HG02798 (cell line): Measurements from ENCODE around the gene PRRT1B.

Source experiments
- ATAC-seq: cut with Tn5 transposase; IDR thresholded peaks from one replicate; pipeline ENCODE4 v1.9.1; 2021; ENCODE audit warnings: mild to moderate bottlenecking; ENCODE audit not compliant: unreplicated experiment, poor library complexity

The PRRT1B gene

DNA sequence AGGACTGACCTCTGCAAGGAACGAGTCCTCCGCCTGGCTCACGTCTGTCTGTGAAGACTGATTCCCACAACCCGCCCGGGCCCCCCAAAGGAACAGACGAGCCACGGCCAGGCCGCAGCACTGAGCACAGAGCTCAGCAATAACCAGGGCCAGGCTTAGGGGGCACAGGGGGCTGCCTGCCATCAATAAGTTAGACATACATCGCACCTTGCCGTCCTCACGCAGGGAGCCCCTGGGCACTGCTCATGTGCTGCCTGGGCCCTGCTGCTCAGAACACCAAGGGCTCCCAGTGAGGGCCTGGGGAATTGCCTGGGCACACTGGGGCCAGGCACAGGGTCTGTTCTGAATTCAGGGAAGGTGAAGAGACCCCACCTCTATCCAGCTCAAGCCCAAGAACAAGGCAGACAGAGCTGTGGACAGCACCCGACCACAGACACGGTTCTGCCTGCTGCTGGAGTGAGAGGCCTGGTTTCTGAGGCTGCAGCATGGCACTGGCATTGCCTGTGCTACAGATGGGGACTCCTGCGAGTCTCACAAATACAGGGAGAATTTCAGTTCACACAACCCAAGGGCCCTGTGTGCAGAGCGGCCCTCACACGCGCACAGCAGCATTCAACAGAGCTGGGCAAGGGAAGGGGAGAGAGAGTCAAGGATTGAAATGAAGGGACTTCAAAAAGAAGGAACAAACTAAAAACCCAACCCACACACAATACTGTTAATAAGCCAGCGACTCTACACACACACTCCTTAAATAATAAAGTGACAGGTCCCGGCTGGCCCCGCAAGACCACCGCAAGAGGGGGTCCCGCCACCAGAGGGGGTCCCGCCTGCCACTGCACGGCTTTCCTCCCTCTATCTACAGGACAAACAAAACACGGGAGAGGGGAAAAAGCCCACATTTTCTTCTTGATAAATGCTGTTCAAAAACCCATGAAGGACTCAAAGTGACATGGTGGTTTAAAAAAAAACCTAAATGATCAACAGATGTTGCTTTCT, 32.0 kb downstream of the PRRT1B start:
- no peak for ATAC-seq

DNA sequence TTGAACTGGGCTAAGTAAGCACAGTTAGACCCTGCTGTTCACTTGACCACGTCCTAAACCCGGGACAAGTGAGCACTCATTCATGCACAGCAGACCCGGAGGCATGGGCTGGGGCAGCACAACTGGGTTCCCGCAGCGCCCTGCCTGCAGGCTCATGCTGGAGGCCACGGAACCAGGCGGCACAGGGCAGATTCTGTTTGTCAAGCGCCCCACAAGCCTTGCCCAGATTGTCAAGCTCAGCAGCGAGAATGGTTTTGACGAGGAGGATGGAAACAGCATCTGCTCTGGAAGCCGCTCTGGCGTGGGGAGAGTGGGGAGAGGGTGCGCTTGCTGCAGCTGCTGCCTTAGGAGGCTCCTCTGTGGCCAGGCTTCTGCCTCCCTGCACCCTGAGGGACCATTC, 32.7 kb downstream of the PRRT1B start:
- ATAC-seq: no peak

DNA sequence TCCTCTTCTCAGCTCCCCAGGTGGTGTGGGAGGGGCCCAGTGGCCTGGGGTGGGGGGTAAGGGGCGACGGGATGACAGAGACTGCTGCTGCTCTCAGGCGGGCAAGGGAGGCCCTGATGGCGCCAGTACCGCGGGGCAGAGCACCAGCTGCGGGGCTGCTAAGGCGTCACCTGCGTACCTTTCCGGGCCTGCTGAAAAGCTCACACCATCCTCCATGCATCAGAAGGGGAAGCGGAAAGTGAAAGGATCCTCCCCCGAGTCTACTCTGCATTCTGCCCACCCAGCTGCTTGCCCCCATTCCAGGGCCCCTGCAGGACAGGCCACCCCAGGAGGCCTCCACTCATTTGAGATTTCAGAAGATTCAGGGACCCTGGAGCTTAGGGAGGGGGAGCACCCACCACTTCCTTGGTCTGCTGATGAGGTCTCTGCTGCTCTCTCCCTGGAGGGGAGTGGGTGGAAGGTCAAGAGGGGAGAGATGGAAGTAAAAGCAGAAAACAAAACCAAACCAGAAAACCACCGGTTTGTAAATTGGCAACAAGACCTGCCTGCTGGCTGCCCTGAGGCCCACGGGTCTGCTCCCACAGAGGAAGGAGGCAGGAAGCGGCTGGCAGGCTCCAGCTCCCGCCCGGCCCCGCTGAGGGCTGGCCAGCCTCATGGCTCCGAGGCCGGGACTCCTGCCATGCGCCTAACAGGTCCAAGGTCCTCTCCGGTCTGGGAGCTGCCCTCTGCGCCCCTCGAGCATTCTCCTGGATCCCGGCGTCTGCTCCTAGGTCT, 33.6 kb downstream of the PRRT1B start:
- peak; percentile 45 for ATAC-seq

DNA sequence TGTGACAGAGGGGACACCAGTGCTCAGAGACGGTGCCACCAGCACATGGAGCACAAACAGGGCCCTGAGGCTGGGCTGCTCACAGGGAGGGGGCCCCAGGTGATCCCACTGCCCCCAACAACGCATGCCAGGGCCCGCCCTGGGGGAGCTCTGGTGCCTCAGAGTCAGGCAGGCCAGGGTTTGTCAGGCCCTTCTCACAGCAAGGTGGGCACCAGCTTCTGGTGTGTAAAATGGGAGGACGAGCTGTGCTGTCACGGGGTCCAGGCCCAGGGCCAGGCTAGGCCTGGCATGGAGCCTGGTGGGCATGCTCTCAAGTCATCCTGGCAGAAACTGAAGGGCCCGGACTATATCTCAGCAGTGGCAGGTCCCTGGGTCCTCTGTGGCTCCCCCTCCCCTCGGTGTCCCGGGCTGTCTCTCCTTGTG, 34.5 kb downstream of the PRRT1B start:
- no peak for ATAC-seq

DNA sequence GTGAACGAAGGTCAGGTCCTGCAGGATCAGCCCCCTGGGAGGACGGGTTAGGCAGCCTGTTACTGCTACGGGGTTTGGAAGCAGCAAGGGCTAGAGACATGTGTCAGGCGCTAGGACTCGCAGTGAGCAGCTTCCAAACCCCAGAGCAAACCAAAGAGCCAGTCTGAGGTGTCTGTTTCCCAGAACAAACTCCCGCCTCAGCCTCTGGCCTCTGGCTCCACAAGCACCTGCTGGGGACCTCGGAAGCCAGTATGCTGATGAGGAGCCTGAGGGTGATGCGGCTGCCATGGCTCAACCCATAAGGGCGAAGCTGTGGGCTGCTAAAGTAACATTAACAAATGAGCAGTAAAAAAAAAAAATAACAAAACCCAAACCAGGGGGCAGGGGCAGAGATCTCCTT, 35.0 kb downstream of the PRRT1B start:
- no peak for ATAC-seq

DNA sequence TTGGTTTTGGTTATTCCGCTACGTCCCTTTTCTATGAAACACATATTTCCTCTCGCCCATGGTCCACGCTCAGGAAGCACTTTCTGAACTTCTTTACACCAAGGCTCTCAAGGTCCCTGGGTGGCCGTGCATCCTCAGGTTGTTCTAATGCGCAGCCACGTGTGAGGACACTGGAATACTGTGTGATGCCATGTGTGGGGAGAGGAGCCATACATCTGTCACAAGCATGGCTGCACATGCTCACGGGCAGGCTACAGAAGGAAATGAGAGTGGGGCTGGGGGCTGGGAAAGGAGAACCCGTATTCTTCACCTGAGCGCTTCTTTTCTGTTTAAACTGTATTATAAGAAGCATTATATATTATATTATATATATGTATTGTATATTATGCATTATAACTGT, 36.7 kb downstream of the PRRT1B start:
- ATAC-seq: no peak

DNA sequence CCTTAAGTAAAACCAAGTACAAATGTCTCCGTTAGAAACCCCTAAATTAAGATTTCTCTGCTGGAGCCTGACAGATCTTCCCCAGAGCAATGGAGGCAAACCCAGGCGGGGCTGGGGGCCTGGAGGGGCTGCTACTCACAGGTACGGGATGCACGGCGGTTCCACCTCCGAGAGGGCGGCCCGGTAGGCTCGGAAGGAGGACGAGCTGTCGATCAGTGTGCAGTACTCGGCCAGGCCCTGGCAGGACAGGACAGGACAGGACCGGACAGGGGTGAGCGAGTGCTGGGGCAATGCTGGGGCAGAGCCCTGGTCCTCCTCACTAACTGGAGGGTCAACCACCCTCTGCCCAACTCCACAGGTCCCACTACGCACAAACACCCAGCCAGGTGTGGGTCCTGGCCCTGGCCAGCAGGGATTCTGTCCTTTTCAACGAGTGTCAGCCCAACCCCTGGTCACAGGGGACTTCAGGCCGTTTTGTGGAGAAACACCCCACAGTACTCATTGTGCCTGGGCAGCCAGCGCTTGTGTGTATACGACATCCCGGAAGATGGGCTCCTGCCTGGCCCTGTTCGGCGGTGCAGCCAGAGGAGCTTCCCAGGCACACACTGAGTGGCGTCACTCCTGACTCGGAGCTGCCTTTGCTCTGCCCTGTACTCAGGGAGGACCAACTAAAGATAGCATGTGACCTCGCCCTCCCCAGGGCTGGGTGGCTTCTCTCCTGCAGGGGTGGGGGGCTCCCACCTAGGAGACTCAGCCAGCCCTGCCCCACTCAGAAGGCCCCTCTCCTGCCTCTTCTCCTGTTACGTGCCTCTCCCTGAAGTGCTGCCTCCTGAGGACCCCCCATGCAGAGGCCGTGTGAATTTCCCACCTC, 37.4 kb downstream of the PRRT1B start:
- no peak for ATAC-seq

DNA sequence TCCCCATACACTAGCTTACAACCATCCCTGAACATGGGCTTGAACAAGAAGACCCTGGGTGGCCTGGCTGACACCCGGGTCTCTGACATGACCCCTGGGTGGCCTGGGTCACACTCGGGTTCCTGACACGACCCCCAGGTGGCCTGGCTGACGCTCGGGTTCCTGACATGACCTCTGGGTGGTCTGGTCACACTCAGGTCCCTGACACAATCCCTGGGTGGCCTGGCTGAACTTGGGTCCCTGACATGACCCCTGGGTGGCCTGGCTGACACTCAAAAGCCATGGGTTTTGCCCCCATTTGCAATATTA, 38.0 kb downstream of the PRRT1B start:
- ATAC-seq: no peak

DNA sequence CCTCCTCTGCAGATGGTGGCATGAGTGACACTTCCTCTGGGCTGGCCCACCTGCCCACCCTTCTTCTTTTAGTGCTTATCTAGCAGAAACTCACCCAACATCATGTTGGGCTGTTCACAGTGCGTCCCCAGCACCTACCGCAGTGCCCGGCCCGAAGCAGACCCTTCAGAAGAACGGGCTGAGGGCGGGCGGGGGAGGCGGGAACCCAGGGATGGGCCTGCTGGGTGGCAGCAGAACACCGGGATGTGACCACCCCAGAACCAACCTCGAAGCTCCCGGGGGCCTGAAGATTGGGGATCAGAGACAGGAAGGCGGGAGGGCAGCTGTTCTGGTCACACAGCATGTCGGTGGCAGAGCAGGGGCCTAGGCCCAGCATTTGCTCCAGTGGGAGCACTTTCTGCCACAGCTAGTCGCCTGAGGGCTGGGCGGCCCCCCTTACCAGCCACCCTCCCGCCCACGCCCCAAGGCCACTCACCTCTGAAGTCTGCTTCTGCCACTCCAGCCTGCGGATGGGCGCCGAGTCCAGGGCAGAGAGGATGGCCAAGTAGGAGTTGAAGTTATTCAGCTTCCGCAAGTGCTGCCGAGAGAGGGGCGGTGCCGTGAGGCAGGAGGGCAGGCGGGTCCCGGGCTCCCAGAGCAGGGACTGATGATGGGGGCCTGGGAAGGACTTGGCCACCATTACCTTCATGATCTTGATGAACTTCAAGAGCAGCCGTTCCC, 38.7 kb downstream of the PRRT1B start:
- ATAC-seq: no peak

DNA sequence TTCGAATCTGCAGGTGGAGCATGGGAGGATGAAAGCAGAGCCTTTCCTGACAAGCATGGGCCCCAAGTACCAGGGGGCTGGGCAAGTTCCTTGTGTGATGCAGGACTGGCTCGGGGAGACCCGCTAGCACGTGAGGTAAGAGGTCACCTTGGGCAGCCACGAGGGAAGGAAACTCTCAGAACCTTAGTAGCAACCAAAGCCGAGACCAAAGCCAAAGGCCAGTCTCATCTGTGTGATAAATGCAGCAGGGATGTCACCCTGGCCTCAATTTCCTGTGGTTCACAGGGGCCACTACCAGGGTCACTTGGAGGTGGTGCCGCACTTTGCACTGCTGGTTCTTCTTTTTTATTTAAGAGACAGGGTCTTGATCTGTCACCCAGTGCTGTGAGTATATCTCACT, 39.5 kb downstream of the PRRT1B start:
- ATAC-seq: no peak

DNA sequence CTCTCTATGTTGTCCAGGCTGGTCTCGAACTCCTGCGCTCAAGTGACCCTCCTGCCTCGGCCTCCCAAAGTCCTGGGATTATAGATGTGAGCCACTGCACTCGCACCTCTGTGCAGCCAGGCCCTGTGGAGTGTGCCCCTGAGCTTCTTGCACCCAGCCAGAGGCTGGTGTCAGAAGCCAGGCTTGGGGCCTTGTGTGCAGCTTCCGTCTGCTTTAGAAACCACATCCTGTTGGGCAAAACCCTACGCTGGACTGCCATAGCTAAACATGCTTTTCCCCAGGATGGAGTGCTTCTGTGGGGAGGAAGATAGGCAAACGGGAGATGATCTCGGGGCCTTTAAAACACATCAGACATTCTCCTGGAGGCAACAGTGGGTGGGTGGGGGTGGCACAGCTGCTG, 40.1 kb downstream of the PRRT1B start:
- no peak for ATAC-seq

DNA sequence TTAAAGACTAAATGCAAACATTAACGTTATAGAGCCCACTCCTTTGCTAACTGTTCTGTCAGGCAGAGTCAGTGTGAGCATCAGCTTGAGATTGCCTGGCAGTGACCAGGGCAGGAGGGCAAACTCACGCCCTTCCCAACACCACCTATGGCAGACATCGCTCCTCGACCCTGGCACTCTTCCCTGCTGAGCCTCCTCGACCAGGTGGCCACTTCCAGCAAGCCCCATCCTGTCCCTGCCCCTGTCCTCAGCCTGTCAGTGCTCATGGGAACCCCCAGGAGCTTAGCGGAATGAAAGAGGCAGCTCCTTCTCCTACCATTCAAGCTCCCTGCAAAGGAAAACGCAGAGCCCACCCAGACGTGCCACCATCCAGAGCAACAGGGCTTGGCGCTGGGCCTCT, 42.0 kb downstream of the PRRT1B start:
- ATAC-seq: no peak

DNA sequence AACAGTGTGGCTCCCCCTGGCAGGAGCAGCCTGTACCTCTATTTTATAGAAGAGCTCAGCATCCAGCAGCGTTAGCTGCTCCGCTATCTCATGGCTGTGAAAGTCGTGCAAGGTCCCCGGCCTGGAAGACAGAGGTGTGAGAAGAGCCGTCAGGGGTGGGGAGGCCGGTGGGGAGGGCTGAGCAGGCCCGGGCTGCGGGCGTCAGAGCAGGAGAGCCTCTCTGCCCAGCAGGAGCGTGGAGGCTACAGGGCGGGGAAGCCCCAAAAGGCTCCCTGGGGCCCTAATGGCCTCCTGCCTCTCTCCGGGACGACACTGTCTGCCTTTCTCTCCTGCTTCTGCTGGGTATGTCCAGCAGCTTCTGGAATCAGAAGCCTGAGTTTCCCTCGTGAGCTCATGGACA, 42.6 kb downstream of the PRRT1B start:
- no peak for ATAC-seq

DNA sequence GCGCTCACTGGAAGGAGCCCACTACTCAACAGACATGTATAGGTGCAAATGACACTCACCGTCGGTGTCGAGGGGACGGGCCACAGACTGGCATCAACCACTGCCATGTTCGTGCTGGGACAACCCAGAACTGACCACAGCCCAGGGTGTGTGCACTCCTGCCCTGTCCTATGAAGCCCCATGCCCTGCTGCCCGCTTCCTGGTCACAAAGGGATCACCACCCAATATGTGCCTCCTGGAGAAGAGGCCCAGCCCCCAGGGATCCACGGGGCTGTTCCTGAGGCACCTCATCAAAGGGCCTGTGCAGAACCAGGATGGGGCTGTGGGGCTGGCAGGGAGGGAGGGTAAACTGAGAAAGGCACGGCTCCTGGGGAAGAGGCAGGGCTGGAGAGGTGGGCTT, 43.1 kb downstream of the PRRT1B start:
- ATAC-seq: no peak

DNA sequence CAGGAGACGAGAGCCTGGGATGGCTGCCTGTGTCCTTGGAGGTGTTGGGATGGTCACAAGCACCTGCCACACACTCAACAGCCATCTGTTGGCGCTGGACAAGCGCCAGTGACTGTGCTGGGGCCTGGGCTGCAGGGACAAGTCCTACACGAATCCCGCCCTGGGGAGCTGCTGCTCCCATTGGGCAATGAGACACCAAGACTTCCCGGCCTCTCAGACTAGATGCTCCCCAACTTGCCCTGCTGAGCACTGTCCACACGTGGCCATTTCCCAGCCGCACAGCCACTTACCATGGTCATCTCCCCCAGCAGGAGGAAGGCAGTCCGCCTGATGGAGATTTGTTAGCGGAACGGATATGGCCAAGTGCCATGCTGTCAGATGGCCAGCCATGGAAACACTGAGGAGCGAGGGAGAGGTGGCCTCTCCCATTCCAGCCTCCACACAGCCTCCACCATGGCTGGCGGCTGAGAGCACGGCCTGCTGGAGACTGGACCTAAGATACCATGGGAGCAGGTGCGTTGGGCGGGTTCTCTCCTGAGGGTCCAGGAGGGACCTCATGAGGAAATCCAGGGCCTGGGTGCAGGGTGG, 43.9 kb downstream of the PRRT1B start:
- ATAC-seq: no peak

DNA sequence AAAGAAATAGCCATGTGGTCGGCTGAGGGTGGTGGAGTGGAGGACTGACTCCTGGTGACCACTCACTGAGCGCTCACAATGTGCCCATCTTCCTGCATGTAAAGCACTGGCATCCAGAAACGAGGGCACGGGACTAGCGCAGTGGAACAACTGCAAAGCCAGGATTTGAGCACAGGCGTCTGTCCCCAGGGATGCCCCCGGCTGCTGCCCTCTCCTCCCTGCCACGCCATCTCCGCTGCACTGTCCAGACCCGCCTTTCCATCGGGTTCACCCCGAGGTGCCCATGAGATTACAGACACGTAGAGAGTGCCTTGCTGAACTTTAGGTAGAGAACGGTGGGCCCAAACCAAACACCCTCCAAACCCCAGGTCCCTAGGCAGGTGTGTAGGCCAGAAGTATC, 44.7 kb downstream of the PRRT1B start:
- no peak for ATAC-seq

DNA sequence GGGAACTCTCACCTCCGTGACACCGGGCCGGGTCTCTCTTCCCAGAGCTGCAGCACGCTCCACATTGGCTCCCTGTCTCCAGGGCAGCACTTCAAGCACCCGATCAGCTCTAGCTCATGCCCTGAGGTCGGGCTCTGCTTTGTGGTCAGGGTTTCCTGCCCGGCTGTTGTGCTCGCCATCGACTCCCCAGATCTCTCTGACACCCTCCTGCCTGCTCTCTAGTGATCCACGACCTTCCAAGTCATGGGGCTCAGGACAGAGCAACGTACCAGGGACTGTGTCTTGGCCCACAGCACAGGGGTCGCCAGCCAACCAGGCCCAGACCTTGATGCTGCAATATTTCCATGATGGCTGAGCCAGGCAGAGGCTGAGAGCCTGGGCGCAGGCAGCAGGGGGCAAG, 45.1 kb downstream of the PRRT1B start:
- ATAC-seq: no peak

DNA sequence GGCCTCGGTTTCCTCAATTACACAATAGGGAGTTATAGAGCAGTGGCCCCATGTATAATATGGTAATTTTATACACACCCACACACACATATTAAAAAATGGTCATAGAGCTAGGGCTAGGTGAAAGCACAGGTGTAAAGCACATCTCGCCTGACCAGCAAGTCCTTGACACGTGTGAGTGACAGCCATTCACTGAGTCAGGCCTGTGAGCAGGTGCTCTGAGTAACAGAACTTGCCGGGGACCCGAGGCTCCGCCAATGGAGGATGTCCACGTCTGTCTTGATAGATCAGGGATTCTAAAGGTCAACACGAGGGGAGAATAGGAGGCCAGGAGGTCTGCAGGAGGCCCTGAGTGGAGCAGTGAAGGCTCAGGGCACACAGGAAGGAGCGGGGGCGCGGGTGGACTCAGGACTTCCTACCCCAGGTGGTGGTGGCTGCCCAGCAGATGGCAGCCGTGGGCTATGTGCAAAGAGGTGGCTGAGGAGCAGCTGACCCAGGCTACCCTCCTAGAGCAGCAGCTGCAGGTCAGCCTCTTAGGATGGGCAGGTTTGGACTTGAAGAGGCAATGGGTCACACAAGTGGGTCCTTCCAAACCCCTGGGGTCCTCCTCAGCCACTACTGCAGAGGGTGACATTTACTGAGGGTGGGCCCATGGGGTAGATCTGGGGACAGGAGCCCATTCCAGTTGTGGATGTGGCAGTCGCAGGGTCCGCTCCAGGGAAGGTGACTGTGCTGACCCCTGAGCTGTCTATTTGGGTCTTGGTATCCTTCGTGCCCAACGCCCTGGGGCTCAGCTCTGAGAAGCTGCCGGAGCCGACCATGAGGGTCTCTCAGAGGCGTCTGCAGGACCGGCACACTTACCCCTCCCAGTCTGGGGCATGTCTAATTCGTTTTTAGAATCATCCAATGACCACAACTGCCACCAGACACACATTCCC, 45.9 kb downstream of the PRRT1B start:
- ATAC-seq: peak; percentile 60

DNA sequence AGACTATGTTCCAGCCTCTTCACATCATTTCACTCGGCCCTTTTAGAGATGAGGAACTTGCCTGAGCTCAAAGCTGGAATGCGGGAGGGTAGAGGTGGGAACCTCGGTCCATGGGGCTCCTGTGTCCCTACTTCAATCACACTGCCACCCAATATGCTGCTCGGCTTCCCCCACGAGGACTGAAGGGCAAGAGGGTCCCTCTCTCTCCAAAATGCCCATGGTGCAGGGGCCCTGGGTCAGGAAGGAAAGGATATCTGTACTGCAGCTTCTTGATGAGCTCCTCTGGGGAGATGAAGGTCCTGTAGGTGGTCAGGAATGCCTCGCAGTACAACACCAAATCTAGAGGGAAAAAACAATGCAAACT, 46.5 kb downstream of the PRRT1B start:
- ATAC-seq: no peak
